ENCODE results near the gene GABRR3. TPM values are rescaled to one million over a fixed set of nuclear protein-coding genes. Genes with fewer than 3 reads are reported as not detected.

The GABRR3 gene
- total RNA-seq, 1 experiment from 2014 or later, result not detected

DNA sequence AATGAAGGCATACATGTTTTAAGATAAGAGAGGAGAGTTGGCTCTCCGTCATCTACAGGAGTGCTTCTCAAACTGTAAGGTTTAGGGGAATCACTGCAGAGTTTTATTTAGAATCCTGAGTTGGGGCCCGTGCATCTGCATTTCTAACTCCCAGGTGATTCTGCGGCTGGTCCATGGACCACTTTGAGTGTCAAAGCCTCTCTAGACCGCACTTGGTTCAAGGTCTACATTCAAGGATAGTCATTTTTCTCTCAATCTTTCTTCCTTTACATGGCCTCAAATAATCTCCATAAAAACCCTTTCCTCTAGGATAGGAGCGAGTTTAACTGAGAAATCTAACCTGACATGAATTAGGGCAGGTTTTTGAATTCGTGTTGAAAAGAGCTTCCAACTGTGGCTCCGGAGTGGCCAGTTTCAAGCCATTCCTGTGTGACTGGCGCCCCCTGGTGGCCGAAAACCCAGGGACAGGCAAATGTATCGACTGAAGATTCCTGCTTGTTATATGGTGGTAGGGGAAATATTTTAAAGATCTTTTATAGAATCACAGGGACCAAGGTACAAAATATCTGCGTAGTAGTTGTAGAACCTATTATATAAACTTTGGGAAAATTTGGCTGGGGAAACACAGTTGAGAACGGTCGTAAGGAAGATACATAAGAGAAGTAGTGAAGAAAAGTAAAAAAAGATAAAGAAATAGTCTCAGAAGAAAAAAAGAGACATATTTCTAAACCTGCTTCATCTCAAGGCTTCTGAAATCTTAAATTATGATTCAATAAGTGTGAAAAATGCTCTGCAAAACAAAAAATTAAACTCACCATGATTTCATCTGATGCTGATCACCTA, 11.9 kb downstream of the GABRR3 start:
- CTCF ChIA-PET, result interaction anchor here (0.6 to 1.8 kb wide), 7 partner anchors 9 to 304 kb away, joined by 3 to 6 read pairs (median 4); no protein-coding TSS in a partner anchor
- intact Hi-C loops (cut with micrococcal nuclease; ENCODE audit: unreplicated experiment), result loop anchor here (1.0 to 5.0 kb wide), 4 partner anchors 51 to 306 kb away; partner anchors contain the start of gene RIOX2
- no peak overlapping the region for H3K4me3 ChIP-seq (ENCODE audit: low read depth, low read length)
- Mint-ChIP-seq H3K4me3 (ENCODE audit: unreplicated experiment) (no peak overlapping the region), H3K27me3 (ENCODE audit: insufficient read depth, unreplicated experiment) (peaks cover 4% of the 10 kb centered on the region), H3K9me3 (ENCODE audit: unreplicated experiment) (no peaks in the 10 kb centered on the region), H3K4me1 (ENCODE audit: low read depth, unreplicated experiment) (peaks cover 7% of the 10 kb centered on the region), H3K36me3 (ENCODE audit: insufficient read depth, unreplicated experiment) (no peaks in the 10 kb centered on the region), H3K27ac (ENCODE audit: unreplicated experiment) (no peak overlapping the region)
- BruUV-seq (replicated peaks), result no TSS peak
- no peaks in the 10 kb centered on the region for H3K9me3 ChIP-seq
- TF ChIP-seq, protein P1, sequence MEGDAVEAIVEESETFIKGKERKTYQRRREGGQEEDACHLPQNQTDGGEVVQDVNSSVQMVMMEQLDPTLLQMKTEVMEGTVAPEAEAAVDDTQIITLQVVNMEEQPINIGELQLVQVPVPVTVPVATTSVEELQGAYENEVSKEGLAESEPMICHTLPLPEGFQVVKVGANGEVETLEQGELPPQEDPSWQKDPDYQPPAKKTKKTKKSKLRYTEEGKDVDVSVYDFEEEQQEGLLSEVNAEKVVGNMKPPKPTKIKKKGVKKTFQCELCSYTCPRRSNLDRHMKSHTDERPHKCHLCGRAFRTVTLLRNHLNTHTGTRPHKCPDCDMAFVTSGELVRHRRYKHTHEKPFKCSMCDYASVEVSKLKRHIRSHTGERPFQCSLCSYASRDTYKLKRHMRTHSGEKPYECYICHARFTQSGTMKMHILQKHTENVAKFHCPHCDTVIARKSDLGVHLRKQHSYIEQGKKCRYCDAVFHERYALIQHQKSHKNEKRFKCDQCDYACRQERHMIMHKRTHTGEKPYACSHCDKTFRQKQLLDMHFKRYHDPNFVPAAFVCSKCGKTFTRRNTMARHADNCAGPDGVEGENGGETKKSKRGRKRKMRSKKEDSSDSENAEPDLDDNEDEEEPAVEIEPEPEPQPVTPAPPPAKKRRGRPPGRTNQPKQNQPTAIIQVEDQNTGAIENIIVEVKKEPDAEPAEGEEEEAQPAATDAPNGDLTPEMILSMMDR (IDR thresholded peaks at IDR 0.05; ENCODE audit: insufficient read depth in 1 of 2, low read depth in 1 of 2, low read length in 1 of 2, severe bottlenecking in 1 of 2, unreplicated experiment in 1 of 2), result peak; percentile 87 to 94
- POLR2A ChIA-PET, result no interaction called here
- no peaks in the 10 kb centered on the region for H3K4me1 ChIP-seq
- no peaks in the 10 kb centered on the region for H3K27me3 ChIP-seq (replicated peaks; ENCODE audit: control insufficient read depth, insufficient read depth, low read length)
- H3K36me3 ChIP-seq (ENCODE audit: control insufficient read depth, insufficient read depth, low read length), result no peaks in the 10 kb centered on the region
- DNase-seq, result peak; percentile 75 to 89

DNA sequence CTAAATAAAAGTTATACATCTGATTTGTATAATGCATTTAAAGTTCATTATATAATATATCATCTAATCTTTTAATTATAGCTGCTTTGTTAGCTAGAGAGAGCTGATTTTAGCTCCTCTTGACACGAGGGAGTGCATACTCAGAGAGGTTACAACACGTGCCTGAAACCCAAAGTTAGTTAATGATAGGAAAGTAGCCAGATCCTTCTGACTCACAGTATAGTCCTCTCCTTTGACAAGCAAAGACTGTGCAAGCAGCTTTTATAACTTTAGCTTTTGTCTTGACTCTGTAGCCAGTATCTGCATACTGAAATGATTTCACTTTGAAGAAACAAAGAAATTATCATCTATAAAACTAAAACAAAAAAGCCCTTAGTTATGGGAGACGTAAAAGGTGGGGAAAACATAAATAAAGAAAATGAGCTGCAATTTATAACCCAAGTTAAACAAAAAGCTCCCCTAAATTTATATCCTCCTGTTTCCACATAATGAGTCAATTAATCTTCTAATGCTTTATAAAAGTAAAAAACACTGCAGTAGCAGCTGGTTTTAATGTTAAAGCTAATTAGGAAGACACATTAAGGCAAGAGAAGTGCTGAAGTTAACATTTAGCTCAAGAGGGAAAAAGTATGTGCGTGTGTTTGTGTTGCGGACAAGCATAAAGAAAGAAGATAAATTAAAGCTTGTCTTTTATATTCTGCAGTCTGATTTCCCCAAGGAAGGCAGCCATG, 13.1 kb downstream of the GABRR3 start:
- ChIA-PET CTCF (interaction anchor here (1.4 to 1.8 kb wide), 3 partner anchors 18 to 303 kb away, joined by 4 to 5 read pairs (median 4); no protein-coding TSS in a partner anchor), POLR2A (no interaction called here)
- H3K9me3 ChIP-seq, result no peaks in the 10 kb centered on the region
- BruUV-seq (replicated peaks), result no TSS peak
- DNase-seq, result no peak
- H3K36me3 Mint-ChIP-seq (ENCODE audit: insufficient read depth, unreplicated experiment), result no peaks in the 10 kb centered on the region
- no peak overlapping the region for H3K4me3 Mint-ChIP-seq (ENCODE audit: unreplicated experiment)
- TF ChIP-seq, protein P1 (IDR thresholded peaks at IDR 0.05; ENCODE audit: insufficient read depth in 1 of 2, low read depth in 1 of 2, low read length in 1 of 2, severe bottlenecking in 1 of 2, unreplicated experiment in 1 of 2), result no peak
- H3K4me1 Mint-ChIP-seq (ENCODE audit: low read depth, unreplicated experiment), result peaks cover 7% of the 10 kb centered on the region
- H3K27ac Mint-ChIP-seq (ENCODE audit: unreplicated experiment), result no peak overlapping the region
- no peaks in the 10 kb centered on the region for H3K4me1 ChIP-seq
- H3K9me3 Mint-ChIP-seq (ENCODE audit: unreplicated experiment), result no peaks in the 10 kb centered on the region
- intact Hi-C loops (cut with micrococcal nuclease; ENCODE audit: unreplicated experiment), result loop anchor here (2.0 to 5.0 kb wide), 3 partner anchors 50 to 305 kb away; partner anchors contain the start of gene RIOX2
- no peaks in the 10 kb centered on the region for H3K36me3 ChIP-seq (ENCODE audit: control insufficient read depth, insufficient read depth, low read length)
- no peak overlapping the region for H3K4me3 ChIP-seq (ENCODE audit: low read depth, low read length)
- H3K27me3 ChIP-seq (replicated peaks; ENCODE audit: control insufficient read depth, insufficient read depth, low read length), result no peaks in the 10 kb centered on the region
- peaks cover 4% of the 10 kb centered on the region for H3K27me3 Mint-ChIP-seq (ENCODE audit: insufficient read depth, unreplicated experiment)

GRCh38 chr3:98020412-98020811, 14.7 kb downstream of the GABRR3 start:
- peaks cover 4% of the 10 kb centered on the region for H3K27me3 Mint-ChIP-seq (ENCODE audit: insufficient read depth, unreplicated experiment)
- no peaks in the 10 kb centered on the region for H3K27me3 ChIP-seq (replicated peaks; ENCODE audit: control insufficient read depth, insufficient read depth, low read length)
- CTCF ChIA-PET, result interaction anchor here (0.8 kb wide), 1 partner anchor 199 kb away, joined by 3 read pairs; the partner anchor contains the start of gene CRYBG3
- POLR2A ChIA-PET, result no interaction called here
- no peaks in the 10 kb centered on the region for H3K9me3 ChIP-seq
- H3K4me3 Mint-ChIP-seq (ENCODE audit: unreplicated experiment), result no peak overlapping the region
- H3K36me3 ChIP-seq (ENCODE audit: control insufficient read depth, insufficient read depth, low read length), result no peaks in the 10 kb centered on the region
- no peaks in the 10 kb centered on the region for H3K4me1 ChIP-seq
- TF ChIP-seq, protein P1 (IDR thresholded peaks at IDR 0.05; ENCODE audit: insufficient read depth in 1 of 2, low read depth in 1 of 2, low read length in 1 of 2, severe bottlenecking in 1 of 2, unreplicated experiment in 1 of 2), result no peak
- H3K4me1 Mint-ChIP-seq (ENCODE audit: low read depth, unreplicated experiment), result peaks cover 7% of the 10 kb centered on the region
- H3K27ac Mint-ChIP-seq (ENCODE audit: unreplicated experiment), result no peak overlapping the region
- H3K9me3 Mint-ChIP-seq (ENCODE audit: unreplicated experiment), result no peaks in the 10 kb centered on the region
- DNase-seq, result no peak
- intact Hi-C loops (cut with micrococcal nuclease; ENCODE audit: unreplicated experiment), result loop anchor here (5.0 kb wide), 2 partner anchors 48 to 303 kb away; partner anchors contain the start of gene RIOX2
- BruUV-seq (replicated peaks), result no TSS peak
- no peaks in the 10 kb centered on the region for H3K36me3 Mint-ChIP-seq (ENCODE audit: insufficient read depth, unreplicated experiment)
- no peak overlapping the region for H3K4me3 ChIP-seq (ENCODE audit: low read depth, low read length)

All from Caco-2 (cell line).